Neural progenitor cell (in vitro differentiated cells): ENCODE data around the gene MKI67. TPM values are rescaled to one million over a fixed set of nuclear protein-coding genes. Genes with fewer than 3 reads are reported as not detected.

ENCODE experiments used
- DNase-seq: peaks from one replicate; pipeline ENCODE4 v3.0.0-alpha.2; 2016; ENCODE audit warnings: low spot score
- H2AFZ ChIP-seq: fragments of 200-600 bp; sonication (generic); replicated peaks from 2 replicates; pipeline ENCODE4 v1.6.1; 2016; ENCODE audit warnings: antibody characterized with exemption
- H3F3A ChIP-seq: fragments of 200-600 bp; sonication (generic); 2 replicates; pipeline ENCODE4 v1.6.1; 2016; ENCODE audit warnings: antibody characterized with exemption, low read depth
- H3K27ac ChIP-seq: fragments of 200-600 bp; sonication (generic); 2 replicates; pipeline ENCODE4 v1.5.1; 2016; ENCODE audit warnings: mild to moderate bottlenecking
- H3K27me3 ChIP-seq: fragments of 200-600 bp; sonication (generic); 2 replicates; pipeline ENCODE4 v1.6.1; 2016; ENCODE audit warnings: mild to moderate bottlenecking, moderate library complexity
- H3K36me3 ChIP-seq: fragments of 200-600 bp; sonication (generic); 2 replicates; pipeline ENCODE4 v1.5.1; 2016
- H3K4me1 ChIP-seq: fragments of 200-600 bp; sonication (generic); 2 replicates; pipeline ENCODE4 v1.6.1; 2016; ENCODE audit warnings: mixed run types
- H3K4me2 ChIP-seq: fragments of 200-600 bp; sonication (generic); 2 replicates; pipeline ENCODE4 v1.6.1; 2016
- H3K4me3 ChIP-seq: fragments of 200-600 bp; sonication (generic); 2 replicates; pipeline ENCODE4 v1.5.1; 2016
- H3K79me2 ChIP-seq: fragments of 200-600 bp; sonication (generic); 2 replicates; pipeline ENCODE4 v1.6.1; 2016; ENCODE audit warnings: low read depth
- H3K9ac ChIP-seq: fragments of 200-600 bp; sonication (generic); 2 replicates; pipeline ENCODE4 v1.6.1; 2016
- H3K9me3 ChIP-seq: fragments of 200-600 bp; sonication (generic); 2 replicates; pipeline ENCODE4 v1.5.1; 2016; ENCODE audit warnings: low read depth
- H4K20me1 ChIP-seq: fragments of 200-600 bp; sonication (generic); 2 replicates; pipeline ENCODE4 v1.6.1; 2016; ENCODE audit warnings: low read depth
- H3K27ac Mint-ChIP-seq: 3 replicates; pipeline ENCODE4 v1.8.0; 2021; ENCODE audit warnings: mixed read lengths
- H3K27me3 Mint-ChIP-seq: 2 replicates; pipeline ENCODE4 v1.8.0; 2022; ENCODE audit warnings: low read depth, mild to moderate bottlenecking, inconsistent platforms, moderate library complexity, mixed read lengths; ENCODE audit not compliant: insufficient read depth
- H3K36me3 Mint-ChIP-seq: 3 replicates; pipeline ENCODE4 v1.8.0; 2021; ENCODE audit warnings: mixed read lengths
- H3K4me1 Mint-ChIP-seq: 3 replicates; pipeline ENCODE4 v1.8.0; 2021; ENCODE audit warnings: mixed read lengths
- H3K4me3 Mint-ChIP-seq: 3 replicates; pipeline ENCODE4 v1.8.0; 2021; ENCODE audit warnings: mild to moderate bottlenecking, moderate library complexity, mixed read lengths
- H3K9me3 Mint-ChIP-seq: 3 replicates; pipeline ENCODE4 v1.8.0; 2020; ENCODE audit warnings: mixed read lengths
- CTCF ChIP-seq: fragments of 200-600 bp; sonication (generic); IDR thresholded peaks from 2 replicates; pipeline ENCODE4 v1.5.1; 2017; ENCODE audit warnings: antibody characterized with exemption, mild to moderate bottlenecking
- EZH2 ChIP-seq: fragments of 200-600 bp; sonication (generic); IDR thresholded peaks from 2 replicates; pipeline ENCODE4 v1.6.1; 2017; ENCODE audit warnings: antibody characterized with exemption, mild to moderate bottlenecking, moderate library complexity
- EZH2phosphoT487 ChIP-seq: fragments of 200-600 bp; sonication (generic); IDR thresholded peaks from 2 replicates; pipeline ENCODE4 v1.6.1; 2017; ENCODE audit warnings: antibody characterized with exemption
- total RNA-seq: library from RNA; depleted of rRNA; stranded (reverse); fragments of >200 nt; gene quantifications from 2 replicates; pipeline ENCODE4 v1.2.3, GENCODE V29; 2015; ENCODE audit warnings: low replicate concordance

The MKI67 gene
- total RNA-seq, 1 donor from 2014 or later, result 65.8 TPM

- no peak overlapping the region for H3K4me3 ChIP-seq
- DNase-seq, result no peak
- no peaks in the 10 kb centered on the region for H3K36me3 ChIP-seq
- no peaks in the 10 kb centered on the region for H3K79me2 ChIP-seq
- Mint-ChIP-seq H3K27me3 (no peaks in the 10 kb centered on the region), H3K9me3 (no peaks in the 10 kb centered on the region), H3K4me3 (no peak overlapping the region), H3K4me1 (no peaks in the 10 kb centered on the region), H3K36me3 (no peaks in the 10 kb centered on the region), H3K27ac (no peak overlapping the region)
- H4K20me1 ChIP-seq, result no peaks in the 10 kb centered on the region
- no peaks in the 10 kb centered on the region for H3K27me3 ChIP-seq
- no peak overlapping the region for H3K27ac ChIP-seq
- H3K9me3 ChIP-seq, result no peaks in the 10 kb centered on the region
- H3K4me2 ChIP-seq, result no peak overlapping the region
- no peak for TF ChIP-seq CTCF
- no peak for TF ChIP-seq EZH2
- no peak for TF ChIP-seq EZH2phosphoT487
- H2AFZ ChIP-seq, result no peak overlapping the region
- H3K9ac ChIP-seq, result no peak overlapping the region
- no peaks in the 10 kb centered on the region for H3F3A ChIP-seq
- no peaks in the 10 kb centered on the region for H3K4me1 ChIP-seq
Measured at GRCh38 chr10:128050936-128051335, 75.3 kb downstream of the MKI67 start.

GRCh38 chr10:128050121-128050516, 76.1 kb downstream of the MKI67 start:
- no peaks in the 10 kb centered on the region for H3F3A ChIP-seq
- TF ChIP-seq EZH2 (no peak), EZH2phosphoT487 (no peak), CTCF (no peak)
- no peaks in the 10 kb centered on the region for H3K27me3 Mint-ChIP-seq
- no peak overlapping the region for H2AFZ ChIP-seq
- H3K4me1 ChIP-seq, result no peaks in the 10 kb centered on the region
- H3K36me3 Mint-ChIP-seq, result no peaks in the 10 kb centered on the region
- no peaks in the 10 kb centered on the region for H3K9me3 ChIP-seq
- H3K4me1 Mint-ChIP-seq, result no peaks in the 10 kb centered on the region
- H3K9ac ChIP-seq, result no peak overlapping the region
- H3K79me2 ChIP-seq, result no peaks in the 10 kb centered on the region
- no peak overlapping the region for H3K27ac Mint-ChIP-seq
- no peak for DNase-seq
- no peak overlapping the region for H3K4me3 Mint-ChIP-seq
- no peaks in the 10 kb centered on the region for H3K9me3 Mint-ChIP-seq
- no peak overlapping the region for H3K4me2 ChIP-seq
- no peak overlapping the region for H3K4me3 ChIP-seq
- no peaks in the 10 kb centered on the region for H4K20me1 ChIP-seq
- no peaks in the 10 kb centered on the region for H3K36me3 ChIP-seq
- no peak overlapping the region for H3K27ac ChIP-seq
- no peaks in the 10 kb centered on the region for H3K27me3 ChIP-seq

- H3K27ac Mint-ChIP-seq, result no peak overlapping the region
- H3K27ac ChIP-seq, result no peak overlapping the region
- no peak overlapping the region for H2AFZ ChIP-seq
- no peaks in the 10 kb centered on the region for H4K20me1 ChIP-seq
- H3K9me3 Mint-ChIP-seq, result no peaks in the 10 kb centered on the region
- H3K4me2 ChIP-seq, result no peak overlapping the region
- H3K27me3 ChIP-seq, result peaks cover 3% of the 10 kb centered on the region
- TF ChIP-seq EZH2 (no peak), CTCF (no peak), EZH2phosphoT487 (no peak)
- H3K79me2 ChIP-seq, result no peaks in the 10 kb centered on the region
- H3K9ac ChIP-seq, result no peak overlapping the region
- no peaks in the 10 kb centered on the region for H3K9me3 ChIP-seq
- no peaks in the 10 kb centered on the region for H3F3A ChIP-seq
- no peaks in the 10 kb centered on the region for H3K36me3 Mint-ChIP-seq
- H3K4me3 Mint-ChIP-seq, result no peak overlapping the region
- DNase-seq, result no peak
- no peaks in the 10 kb centered on the region for H3K36me3 ChIP-seq
- H3K4me3 ChIP-seq, result no peak overlapping the region
- H3K4me1 ChIP-seq, result no peaks in the 10 kb centered on the region
- no peaks in the 10 kb centered on the region for H3K4me1 Mint-ChIP-seq
- H3K27me3 Mint-ChIP-seq, result no peaks in the 10 kb centered on the region
Measured at GRCh38 chr10:128049226-128050120, 76.8 kb downstream of the MKI67 start.
